K562 (cell line): ENCODE data around the gene C15orf62. TPM values are rescaled to one million over a fixed set of nuclear protein-coding genes. Genes with fewer than 3 reads are reported as not detected.

ENCODE experiments used
- ARHGAP35 ChIP-seq: fragments of 450-650 bp; IDR thresholded peaks from 2 replicates; pipeline ENCODE4 v1.6.1; 2018; ENCODE audit not compliant: partially characterized antibody
- FOS ChIP-seq: IDR thresholded peaks from 3 replicates; pipeline ENCODE4 v1.6.1; 2011; ENCODE audit not compliant: insufficient read length; ENCODE audit errors: extremely low read depth
- FOSL1 ChIP-seq: fragments of 200-800 bp; sonication (Bioruptor generic); conservative IDR thresholded peaks from 2 replicates; pipeline ENCODE4 v1.6.1; 2016; ENCODE audit warnings: missing genetic modification characterization, missing compliant biosample characterization
- FOXA1 ChIP-seq: fragments of 450-650 bp; IDR thresholded peaks from 2 replicates; pipeline ENCODE4 v1.6.1; 2016; ENCODE audit warnings: mild to moderate bottlenecking, borderline replicate concordance
- HES1 ChIP-seq: fragments of 450-650 bp; IDR thresholded peaks from 2 replicates; pipeline ENCODE4 v1.6.1; 2016; ENCODE audit warnings: low read depth, mild to moderate bottlenecking, moderate library complexity
- PYGO2 ChIP-seq: fragments of 450-650 bp; IDR thresholded peaks from 2 replicates; pipeline ENCODE4 v1.6.1; 2016; ENCODE audit warnings: mild to moderate bottlenecking, missing genetic modification characterization, moderate library complexity, missing compliant biosample characterization
- RFX5 ChIP-seq: IDR thresholded peaks from 2 replicates; pipeline ENCODE4 v1.6.1; 2011; ENCODE audit warnings: low read depth, mild to moderate bottlenecking, improper control_type of control experiment, low read length
- SMARCE1 ChIP-seq: fragments of 450-650 bp; IDR thresholded peaks from 2 replicates; pipeline ENCODE4 v1.7.1; 2016; ENCODE audit warnings: mild to moderate bottlenecking
- ZBED1 ChIP-seq: IDR thresholded peaks from 2 replicates; pipeline ENCODE4 v1.6.1; 2014
- ZMIZ1 ChIP-seq, 2 experiments: fragments of 150-350 bp in 1 of 2; IDR thresholded peaks; 2 replicates each; pipeline ENCODE4 v1.6.1; 2012 to 2016; ENCODE audit warnings: low read depth in 2 of 2, low read length in 2 of 2, mild to moderate bottlenecking in 1 of 2, moderate library complexity in 1 of 2
- ZNF133 ChIP-seq: fragments of 250-450 bp; sonication (Bioruptor Pico); IDR thresholded peaks from 2 replicates; pipeline ENCODE4 v1.4.0; 2020; ENCODE audit warnings: mild to moderate bottlenecking
- ZNF444 ChIP-seq: fragments of 250-450 bp; sonication (Bioruptor Pico); IDR thresholded peaks from 2 replicates; pipeline ENCODE4 v1.4.0; 2020; ENCODE audit warnings: mild to moderate bottlenecking, moderate library complexity
- polyA plus RNA-seq, 8 experiments: library from polyadenylated mRNA; depleted of rRNA in 4 of 8; stranded (reverse) in 5 of 8; unstranded in 3 of 8; fragments of >200 nt; fragmentation: Nextera tagmentation in 2 of 8; fragmentation: Illumina TruSeq in 1 of 8; extraction: Ambion mirVana in 2 of 8; extraction: Trizol in 1 of 8; gene quantifications; 2 replicates each; pipeline versions ENCODE4 v1.2.1 to v1.2.3, GENCODE V29; 2011 to 2014; ENCODE audit warnings: inconsistent platforms in 1 of 8, missing spikeins in 1 of 8
- total RNA-seq, 7 experiments: library from RNA; depleted of rRNA in 6 of 7; stranded (reverse); fragments of >200 nt in 6 of 7; fragmentation: Illumina TruSeq in 2 of 7; extraction: Trizol in 2 of 7; gene quantifications; 2 replicates each; pipeline versions ENCODE4 v1.2.1 to v1.2.3, GENCODE V29; 2011 to 2021; ENCODE audit warnings: low replicate concordance in 1 of 7

Gene C15orf62
- total and polyA plus RNA-seq, 9 of the 15 experiments (the other 6 are each of a cell fraction or from before 2014, with no cell fraction given), result 0.01 to 0.76 (median 0.30) TPM; not detected in 1

- TF ChIP-seq ZMIZ1 (IDR thresholded peaks at IDR 0.05; ENCODE audit: low read depth in 2 of 2, low read length in 2 of 2) (no peak), SMARCE1 (no peak), ARHGAP35 (no peak), PYGO2 (tag) (no peak), HES1 (no peak), ZNF133 (CRISPR knock-in tag) (no peak), ZBED1 (no peak), FOSL1 (no peak), FOS (no peak), RFX5 (no peak), ZNF444 (CRISPR knock-in tag) (no peak), FOXA1 (no peak)
- TF ChIP-seq, all 486 proteins: peak for 0
Observed at GRCh38 chr15:40775007-40775406, 5.2 kb downstream of the C15orf62 start (continued).
